Measurements from ENCODE around the gene CCNQ.

DNA sequence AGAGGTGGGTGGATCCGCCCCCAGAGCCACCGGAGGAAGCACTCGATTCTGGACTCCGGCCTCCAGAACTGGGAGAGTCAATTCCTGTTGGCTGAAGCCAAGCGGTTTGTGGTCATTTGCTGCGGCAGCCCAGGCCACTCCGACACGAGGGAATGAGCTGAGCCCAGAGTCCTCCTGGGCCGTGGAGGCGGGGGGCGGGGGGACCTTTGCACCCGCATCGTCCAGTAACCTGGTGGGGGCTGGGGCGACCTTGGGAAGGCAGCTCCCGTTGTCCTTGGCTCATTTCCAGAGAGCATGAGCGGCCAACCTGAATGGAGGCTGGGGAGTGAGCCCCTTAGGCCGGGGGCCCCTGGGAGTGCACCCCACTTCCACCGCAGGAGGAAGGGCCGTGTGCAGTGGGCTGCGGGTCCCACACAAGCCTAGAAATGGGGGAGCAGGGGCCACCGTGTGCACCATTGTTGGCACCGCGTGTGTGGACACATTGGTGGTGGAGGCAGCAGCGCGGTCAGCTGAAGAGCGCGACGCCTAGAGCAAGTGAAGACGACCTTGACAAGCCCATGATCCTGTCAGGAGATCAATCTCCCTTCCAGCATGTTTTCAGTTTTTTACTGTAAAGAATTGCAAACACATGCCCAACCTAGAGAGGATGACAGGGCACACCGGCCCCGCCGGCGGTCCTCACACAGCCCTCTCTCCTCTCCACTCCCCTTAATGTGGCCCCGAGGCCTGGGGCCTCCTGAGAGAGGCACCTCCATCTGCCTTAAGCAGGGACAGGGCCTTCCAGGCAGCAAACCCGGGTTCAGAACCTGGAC is 28.1 kb upstream of the CCNQ start:
- no peak for TF ChIP-seq REST (IDR thresholded peaks at IDR 0.05; ENCODE audit: insufficient read depth in 1 of 2, low read depth in 2 of 2, low read length in 2 of 2)
- no peak for TF ChIP-seq POLR2AphosphoS5 (IDR thresholded peaks at IDR 0.05; ENCODE audit: low read depth, low read length)
- TF ChIP-seq TAF1 (IDR thresholded peaks at IDR 0.05; ENCODE audit: borderline replicate concordance, insufficient read depth, low read length): no peak
- TF ChIP-seq SIN3A (IDR thresholded peaks at IDR 0.05; ENCODE audit: borderline replicate concordance, insufficient read depth, low read length): no peak
- no peak for TF ChIP-seq FOXP2 (optimal IDR thresholded peaks at IDR 0.05; ENCODE audit: borderline replicate concordance, extremely low read depth, extremely low read length, insufficient read depth)

Measured in PFSK-1 (cell line).